BE2C (cell line): ENCODE results near the gene ANAPC7.
"Not testable (repeated sequence)": the region's sequence is repeated elsewhere in the genome, so short reads cannot be mapped to it uniquely, and the experiment has no call there.

Source experiments
- DNase-seq: peaks from one replicate; pipeline ENCODE4 v3.0.0-alpha.2; 2020
- H3K27me3 ChIP-seq: fragments of 250-450 bp; sonication (Bioruptor Pico); 2 replicates; pipeline ENCODE4 v1.5.1; 2020; ENCODE audit warnings: mild to moderate bottlenecking
- H3K36me3 ChIP-seq: fragments of 250-450 bp; sonication (Bioruptor Pico); 2 replicates; pipeline ENCODE4 v1.5.1; 2020; ENCODE audit warnings: mild to moderate bottlenecking
- H3K4me1 ChIP-seq: fragments of 250-450 bp; sonication (Bioruptor Pico); 2 replicates; pipeline ENCODE4 v1.5.1; 2020
- H3K4me3 ChIP-seq: 2 replicates; pipeline ENCODE4 v1.5.1; 2011; ENCODE audit warnings: low read depth, low read length
- H3K9me3 ChIP-seq: fragments of 250-450 bp; sonication (Bioruptor Pico); 2 replicates; pipeline ENCODE4 v1.5.1; 2020
- TF ChIP-seq, protein P1 (sequence below): IDR thresholded peaks from 2 replicates; pipeline ENCODE4 v1.5.1; 2012; ENCODE audit warnings: mild to moderate bottlenecking, low read depth, low read length

ANAPC7 gene

GRCh38 chr12:110344657-110345056 lies 58.9 kb downstream of the ANAPC7 start:
- peaks cover 98% of the 10 kb centered on the region for H3K36me3 ChIP-seq
- TF ChIP-seq, protein P1, sequence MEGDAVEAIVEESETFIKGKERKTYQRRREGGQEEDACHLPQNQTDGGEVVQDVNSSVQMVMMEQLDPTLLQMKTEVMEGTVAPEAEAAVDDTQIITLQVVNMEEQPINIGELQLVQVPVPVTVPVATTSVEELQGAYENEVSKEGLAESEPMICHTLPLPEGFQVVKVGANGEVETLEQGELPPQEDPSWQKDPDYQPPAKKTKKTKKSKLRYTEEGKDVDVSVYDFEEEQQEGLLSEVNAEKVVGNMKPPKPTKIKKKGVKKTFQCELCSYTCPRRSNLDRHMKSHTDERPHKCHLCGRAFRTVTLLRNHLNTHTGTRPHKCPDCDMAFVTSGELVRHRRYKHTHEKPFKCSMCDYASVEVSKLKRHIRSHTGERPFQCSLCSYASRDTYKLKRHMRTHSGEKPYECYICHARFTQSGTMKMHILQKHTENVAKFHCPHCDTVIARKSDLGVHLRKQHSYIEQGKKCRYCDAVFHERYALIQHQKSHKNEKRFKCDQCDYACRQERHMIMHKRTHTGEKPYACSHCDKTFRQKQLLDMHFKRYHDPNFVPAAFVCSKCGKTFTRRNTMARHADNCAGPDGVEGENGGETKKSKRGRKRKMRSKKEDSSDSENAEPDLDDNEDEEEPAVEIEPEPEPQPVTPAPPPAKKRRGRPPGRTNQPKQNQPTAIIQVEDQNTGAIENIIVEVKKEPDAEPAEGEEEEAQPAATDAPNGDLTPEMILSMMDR: no peak
- no peaks in the 10 kb centered on the region for H3K9me3 ChIP-seq
- no peaks in the 10 kb centered on the region for H3K27me3 ChIP-seq
- no peak overlapping the region for H3K4me3 ChIP-seq
- peaks cover 2% of the 10 kb centered on the region; the same call in 1 of the 2 replicates for H3K4me1 ChIP-seq
- no peak for DNase-seq

DNA sequence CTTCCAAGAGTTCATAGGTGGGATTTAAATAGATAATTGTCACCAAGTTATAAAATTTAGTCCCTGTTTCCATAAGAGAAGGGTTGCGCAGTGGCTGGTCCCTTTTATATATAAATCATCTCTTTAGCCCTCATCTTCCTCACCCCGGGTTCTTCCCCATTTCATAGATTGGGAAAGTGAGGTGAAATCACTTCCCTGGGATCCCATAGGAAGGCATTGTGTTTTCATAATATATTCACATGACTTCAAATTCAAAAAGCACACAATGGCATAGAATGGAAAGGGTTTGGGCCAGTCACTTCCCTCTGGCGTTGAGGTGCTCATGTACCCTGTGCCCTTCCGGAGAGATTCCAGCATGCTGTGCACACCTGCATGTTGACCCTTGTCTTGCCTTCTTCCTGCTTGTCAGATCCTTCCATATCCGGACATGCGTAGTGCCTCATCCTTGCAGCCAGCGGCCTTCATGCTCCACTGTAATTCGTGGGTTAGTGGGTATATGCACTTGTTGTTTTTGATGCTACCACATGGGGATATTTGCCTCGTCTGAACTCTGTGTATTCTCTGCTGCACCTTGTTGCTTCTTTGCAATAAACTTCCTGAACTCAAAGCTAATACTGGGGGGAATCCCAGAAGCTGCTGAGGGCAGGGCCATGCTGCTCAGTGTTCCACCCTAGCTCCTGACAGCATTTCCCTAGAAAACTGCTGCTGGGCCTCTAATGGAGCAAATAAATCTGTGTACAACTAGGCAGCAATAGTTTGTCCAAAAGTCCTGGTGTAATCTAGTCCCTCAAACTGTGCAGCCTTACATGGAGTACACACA lies 59.6 kb downstream of the ANAPC7 start:
- Histone ChIP-seq H3K27me3 (no peaks in the 10 kb centered on the region), H3K36me3 (peaks cover 98% of the 10 kb centered on the region), H3K4me3 (no peak overlapping the region), H3K4me1 (no peaks in the 10 kb centered on the region), H3K9me3 (no peaks in the 10 kb centered on the region)
- no peak for DNase-seq
- TF ChIP-seq, protein P1: no peak

- no peak overlapping the region for H3K4me3 ChIP-seq
- H3K27me3 ChIP-seq: no peaks in the 10 kb centered on the region
- H3K9me3 ChIP-seq: no peaks in the 10 kb centered on the region
- TF ChIP-seq, protein P1: no peak
- H3K36me3 ChIP-seq: peaks cover 98% of the 10 kb centered on the region
- no peak for DNase-seq
- H3K4me1 ChIP-seq: no peaks in the 10 kb centered on the region
These were observed 60.4 kb downstream of the ANAPC7 start for GRCh38 chr12:110343114-110343513.

DNA sequence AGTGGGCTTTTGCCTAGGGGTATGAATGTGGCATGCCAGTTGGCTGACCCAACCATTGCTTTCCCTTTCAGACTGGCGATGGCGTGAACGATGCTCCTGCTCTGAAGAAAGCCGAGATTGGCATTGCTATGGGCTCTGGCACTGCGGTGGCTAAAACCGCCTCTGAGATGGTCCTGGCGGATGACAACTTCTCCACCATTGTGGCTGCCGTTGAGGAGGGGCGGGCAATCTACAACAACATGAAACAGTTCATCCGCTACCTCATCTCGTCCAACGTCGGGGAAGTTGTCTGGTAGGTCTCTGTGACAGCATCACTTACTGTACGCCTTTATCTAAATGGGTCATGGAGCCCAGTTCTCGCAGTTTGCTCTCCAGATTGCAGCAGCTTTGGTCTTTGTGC lies 61.4 kb downstream of the ANAPC7 start:
- no peak overlapping the region for H3K4me3 ChIP-seq
- no peaks in the 10 kb centered on the region for H3K27me3 ChIP-seq
- no peaks in the 10 kb centered on the region for H3K9me3 ChIP-seq
- H3K4me1 ChIP-seq: no peaks in the 10 kb centered on the region
- no peak for DNase-seq
- peaks cover 98% of the 10 kb centered on the region for H3K36me3 ChIP-seq
- TF ChIP-seq, protein P1: no peak

GRCh38 chr12:110340706-110341105 lies 62.8 kb downstream of the ANAPC7 start:
- no peak overlapping the region for H3K4me3 ChIP-seq
- peaks cover 100% of the 10 kb centered on the region for H3K36me3 ChIP-seq
- H3K27me3 ChIP-seq: no peaks in the 10 kb centered on the region
- DNase-seq: no peak
- H3K4me1 ChIP-seq: no peaks in the 10 kb centered on the region
- TF ChIP-seq, protein P1: no peak
- H3K9me3 ChIP-seq: no peaks in the 10 kb centered on the region

- not testable (repeated sequence) for DNase-seq, H3K9me3 ChIP-seq, H3K4me3 ChIP-seq, H3K4me1 ChIP-seq, H3K27me3 ChIP-seq
- peaks cover 100% of the 10 kb centered on the region for H3K36me3 ChIP-seq
These were observed 63.2 kb downstream of the ANAPC7 start for GRCh38 chr12:110340261-110340660.
